Measurements from ENCODE around the gene FBXO30. TPM values are rescaled to one million over a fixed set of nuclear protein-coding genes. Genes with fewer than 3 reads are reported as not detected.
A peak's percentile ranks its signal among the peaks of the same experiment; 100 is the strongest.

FBXO30 gene
- total RNA-seq, 1 donor from 2014 or later: 6.1 TPM

DNA sequence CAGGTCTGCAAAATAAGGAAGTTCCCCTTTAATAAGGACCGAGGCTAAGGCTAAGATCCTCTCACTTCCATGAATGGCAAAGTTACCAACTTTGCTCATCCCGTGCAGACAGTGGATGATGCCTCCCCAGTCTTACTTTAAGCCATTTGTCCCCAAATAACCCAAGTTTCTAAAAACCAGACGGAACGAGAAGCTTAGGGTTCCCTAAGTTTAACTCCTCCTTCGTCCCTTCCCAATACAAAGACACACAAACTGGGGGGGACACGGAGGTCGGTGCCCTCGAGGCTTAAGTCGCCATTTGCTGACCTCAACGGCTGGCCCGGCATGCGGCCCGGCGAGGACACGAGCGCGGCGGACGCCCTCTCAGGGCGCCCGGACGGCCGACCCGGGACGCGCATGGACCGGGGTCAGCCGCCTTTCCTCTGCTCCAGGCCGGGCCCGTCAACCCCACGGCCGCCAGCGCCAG lies 527 bp downstream of the FBXO30 start:
- DNase-seq: no peak
- TF ChIP-seq, protein P1, sequence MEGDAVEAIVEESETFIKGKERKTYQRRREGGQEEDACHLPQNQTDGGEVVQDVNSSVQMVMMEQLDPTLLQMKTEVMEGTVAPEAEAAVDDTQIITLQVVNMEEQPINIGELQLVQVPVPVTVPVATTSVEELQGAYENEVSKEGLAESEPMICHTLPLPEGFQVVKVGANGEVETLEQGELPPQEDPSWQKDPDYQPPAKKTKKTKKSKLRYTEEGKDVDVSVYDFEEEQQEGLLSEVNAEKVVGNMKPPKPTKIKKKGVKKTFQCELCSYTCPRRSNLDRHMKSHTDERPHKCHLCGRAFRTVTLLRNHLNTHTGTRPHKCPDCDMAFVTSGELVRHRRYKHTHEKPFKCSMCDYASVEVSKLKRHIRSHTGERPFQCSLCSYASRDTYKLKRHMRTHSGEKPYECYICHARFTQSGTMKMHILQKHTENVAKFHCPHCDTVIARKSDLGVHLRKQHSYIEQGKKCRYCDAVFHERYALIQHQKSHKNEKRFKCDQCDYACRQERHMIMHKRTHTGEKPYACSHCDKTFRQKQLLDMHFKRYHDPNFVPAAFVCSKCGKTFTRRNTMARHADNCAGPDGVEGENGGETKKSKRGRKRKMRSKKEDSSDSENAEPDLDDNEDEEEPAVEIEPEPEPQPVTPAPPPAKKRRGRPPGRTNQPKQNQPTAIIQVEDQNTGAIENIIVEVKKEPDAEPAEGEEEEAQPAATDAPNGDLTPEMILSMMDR (IDR thresholded peaks at IDR 0.05): no peak
- Mint-ChIP-seq H3K36me3 (ENCODE audit: low read depth) (peaks cover 4% of the 10 kb centered on the region), H3K9me3 (no peaks in the 10 kb centered on the region), H3K27me3 (no peaks in the 10 kb centered on the region), H3K4me3 (peak overlapping the region; percentile 87), H3K27ac (peak overlapping the region; percentile 71), H3K4me1 (peaks cover 39% of the 10 kb centered on the region)
- ChIA-PET CTCF (interaction anchor here (0.8 to 1.0 kb wide), 2 partner anchors 74 to 180 kb away, joined by 3 to 4 read pairs; no protein-coding TSS in a partner anchor), POLR2A (interaction anchor here (0.6 to 2.9 kb wide), 4 partner anchors 52 to 150 kb away, joined by 4 to 75 read pairs (median 24); partner anchors contain the start of genes EPM2A and SHPRH)
- no peak for ATAC-seq (ENCODE audit: low read depth)
- intact Hi-C loops (cut with micrococcal nuclease): loop anchor here (1.0 to 10.0 kb wide), 5 partner anchors 50 to 1597 kb away; partner anchors contain the start of genes EPM2A, SHPRH and STXBP5

DNA sequence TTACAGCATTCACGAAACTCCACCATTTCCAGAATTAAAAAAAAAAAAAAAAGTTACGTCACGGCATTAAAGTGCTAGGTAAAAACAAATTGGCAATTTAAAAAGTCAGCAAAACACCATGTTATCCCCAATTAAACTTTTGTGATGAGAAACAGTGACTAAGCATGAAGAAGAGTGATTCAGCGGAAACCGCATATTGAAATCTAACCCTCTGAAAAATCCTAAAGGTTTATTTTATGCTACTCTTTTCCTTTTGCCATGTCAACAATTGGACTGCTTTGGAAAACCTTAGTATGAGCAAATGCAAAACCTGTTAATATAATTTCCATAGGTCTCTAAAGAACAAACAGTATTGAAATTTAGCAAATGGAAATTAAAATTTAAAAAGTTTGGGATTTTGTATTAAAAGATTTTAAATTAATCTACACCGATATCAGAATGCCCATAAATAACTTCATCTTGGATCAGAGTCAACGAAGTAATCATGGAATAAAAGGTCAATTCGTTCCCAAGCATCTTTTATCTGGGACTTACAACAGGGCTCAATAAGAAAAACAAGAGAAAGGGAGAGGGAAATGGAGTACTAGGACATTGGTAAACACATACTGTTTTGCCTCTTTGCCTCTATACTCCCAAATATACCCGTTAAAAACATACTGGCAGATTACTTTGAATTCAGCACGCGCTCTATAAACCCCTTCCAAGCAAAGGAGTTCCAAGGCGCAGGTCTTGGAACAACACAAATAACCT lies 1.1 kb downstream of the FBXO30 start:
- CTCF ChIA-PET: interaction anchor here (1.0 kb wide), 1 partner anchor 180 kb away, joined by 3 read pairs; no protein-coding TSS in a partner anchor
- Mint-ChIP-seq H3K27me3 (no peaks in the 10 kb centered on the region), H3K9me3 (no peaks in the 10 kb centered on the region), H3K27ac (peak overlapping the region; percentile 71), H3K4me3 (peak overlapping the region; percentile 87), H3K36me3 (ENCODE audit: low read depth) (peaks cover 4% of the 10 kb centered on the region), H3K4me1 (peaks cover 39% of the 10 kb centered on the region)
- ATAC-seq (ENCODE audit: low read depth): no peak
- intact Hi-C loops (cut with micrococcal nuclease): loop anchor here (1.0 to 10.0 kb wide), 5 partner anchors 51 to 1596 kb away; partner anchors contain the start of genes EPM2A, SHPRH and STXBP5
- no peak for DNase-seq
- POLR2A ChIA-PET: interaction anchor here (0.6 to 2.9 kb wide), 3 partner anchors 52 to 82 kb away, joined by 4 to 75 read pairs (median 20); partner anchors contain the start of gene EPM2A
- TF ChIP-seq, protein P1 (IDR thresholded peaks at IDR 0.05): no peak

GRCh38 chr6:145811741-145812140 lies 2.9 kb downstream of the FBXO30 start:
- Mint-ChIP-seq H3K4me3 (no peak overlapping the region), H3K4me1 (peaks cover 43% of the 10 kb centered on the region), H3K9me3 (no peaks in the 10 kb centered on the region), H3K36me3 (ENCODE audit: low read depth) (peaks cover 6% of the 10 kb centered on the region), H3K27me3 (no peaks in the 10 kb centered on the region), H3K27ac (no peak overlapping the region)
- intact Hi-C loops (cut with micrococcal nuclease): loop anchor here (5.0 to 10.0 kb wide), 2 partner anchors 1393 to 1594 kb away; partner anchors contain the start of gene STXBP5
- ATAC-seq (ENCODE audit: low read depth) (no peak), DNase-seq (no peak)
- CTCF ChIA-PET: no interaction called here
- TF ChIP-seq, protein P1 (IDR thresholded peaks at IDR 0.05): no peak
- POLR2A ChIA-PET: interaction anchor here (1.6 kb wide), 1 partner anchor 75 kb away, joined by 4 read pairs; no protein-coding TSS in a partner anchor

GRCh38 chr6:145809785-145810184 lies 4.8 kb downstream of the FBXO30 start:
- H3K27ac Mint-ChIP-seq: no peak overlapping the region
- peaks cover 33% of the 10 kb centered on the region for H3K4me1 Mint-ChIP-seq
- DNase-seq: no peak
- no peaks in the 10 kb centered on the region for H3K9me3 Mint-ChIP-seq
- no peak for ATAC-seq (ENCODE audit: low read depth)
- TF ChIP-seq, protein P1 (IDR thresholded peaks at IDR 0.05): no peak
- CTCF ChIA-PET: no interaction called here
- H3K4me3 Mint-ChIP-seq: no peak overlapping the region
- intact Hi-C loops (cut with micrococcal nuclease): loop anchor here (5.0 to 10.0 kb wide), 2 partner anchors 1395 to 1592 kb away; partner anchors contain the start of gene STXBP5
- POLR2A ChIA-PET: no interaction called here
- no peaks in the 10 kb centered on the region for H3K27me3 Mint-ChIP-seq
- peaks cover 17% of the 10 kb centered on the region for H3K36me3 Mint-ChIP-seq (ENCODE audit: low read depth)

DNA sequence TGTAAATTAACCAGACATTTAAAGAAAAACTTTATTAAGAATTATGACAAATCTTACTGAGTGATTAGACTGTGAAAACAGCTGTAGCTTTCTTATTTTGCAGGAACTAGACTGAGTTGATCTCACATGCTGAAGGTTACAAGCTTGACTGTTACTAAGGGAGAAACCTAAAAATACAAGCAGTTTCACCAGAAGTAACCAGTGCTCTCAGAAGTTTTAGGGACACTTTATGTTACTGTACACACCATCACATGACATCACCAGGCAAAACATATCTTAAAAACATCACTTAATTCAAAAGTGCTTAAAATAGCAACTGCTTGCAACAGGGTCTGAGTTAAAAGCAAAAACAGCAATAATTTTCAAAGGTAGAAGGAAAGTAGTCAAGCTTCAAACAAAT lies 5.4 kb downstream of the FBXO30 start:
- TF ChIP-seq, protein P1 (IDR thresholded peaks at IDR 0.05): no peak
- peaks cover 21% of the 10 kb centered on the region for H3K36me3 Mint-ChIP-seq (ENCODE audit: low read depth)
- H3K4me1 Mint-ChIP-seq: peaks cover 33% of the 10 kb centered on the region
- H3K27ac Mint-ChIP-seq: no peak overlapping the region
- H3K27me3 Mint-ChIP-seq: no peaks in the 10 kb centered on the region
- CTCF ChIA-PET: no interaction called here
- peak overlapping the region; percentile 9 for H3K4me3 Mint-ChIP-seq
- no peak for ATAC-seq (ENCODE audit: low read depth)
- no peaks in the 10 kb centered on the region for H3K9me3 Mint-ChIP-seq
- intact Hi-C loops (cut with micrococcal nuclease): no loop called here
- no peak for DNase-seq
- POLR2A ChIA-PET: no interaction called here

Data from activated B cell treated with CpG ODN at 0.5 μM for 24 hours (primary cell).